Suprapubic skin (tissue), 4 donors: ENCODE measurements around the gene DNAJC15. TPM values are rescaled to one million over a fixed set of nuclear protein-coding genes. Genes with fewer than 3 reads are reported as not detected.

Experiments
- DNase-seq, 2 donors: peaks; one replicate each; pipeline ENCODE4 v3.0.0-alpha.2; 2019; ENCODE audit warnings: low spot score in 2 of 2
- H3K27ac ChIP-seq: fragments of 200-600 bp; sonication (generic); one replicate; pipeline ENCODE4 v1.5.1; 2019
- H3K27me3 ChIP-seq: fragments of 200-600 bp; sonication (generic); one replicate; pipeline ENCODE4 v1.5.1; 2019
- H3K36me3 ChIP-seq: fragments of 200-600 bp; sonication (generic); one replicate; pipeline ENCODE4 v1.5.1; 2019
- H3K4me1 ChIP-seq: fragments of 200-600 bp; sonication (generic); one replicate; pipeline ENCODE4 v1.5.1; 2019
- H3K4me3 ChIP-seq: fragments of 200-600 bp; sonication (generic); one replicate; pipeline ENCODE4 v1.5.1; 2019; ENCODE audit warnings: mild to moderate bottlenecking
- H3K9me3 ChIP-seq: fragments of 200-600 bp; sonication (generic); one replicate; pipeline ENCODE4 v1.5.1; 2019
- CTCF ChIP-seq, 2 donors: fragments of 200-600 bp in 1 of 2; fragments of 450-650 bp in 1 of 2; sonication (generic) in 1 of 2; IDR thresholded peaks; one replicate each; pipeline ENCODE4 v1.5.1; 2016 to 2019; ENCODE audit warnings: antibody characterized with exemption in 2 of 2, mild to moderate bottlenecking in 1 of 2, moderate library complexity in 1 of 2
- EP300 ChIP-seq: sonication (generic); formaldehyde crosslinking; IDR thresholded peaks from one replicate; pipeline ENCODE4 v1.6.1; 2017; ENCODE audit warnings: antibody characterized with exemption
- POLR2A ChIP-seq, 2 donors: fragments of 450-650 bp; IDR thresholded peaks; one replicate each; pipeline ENCODE4 v1.6.1; 2017; ENCODE audit warnings: antibody characterized with exemption in 2 of 2, mild to moderate bottlenecking in 2 of 2, moderate library complexity in 2 of 2
- POLR2AphosphoS5 ChIP-seq, 3 donors: sonication (generic); formaldehyde crosslinking; IDR thresholded peaks; one replicate each; pipeline ENCODE4 v1.6.1; 2017; ENCODE audit warnings: antibody characterized with exemption in 3 of 3
- WGBS: methylation state at CpG from one replicate; pipeline ENCODE4 v1.1.5; 2018; 5-methylcytosine and 5-hydroxymethylcytosine counted together
- total RNA-seq, 4 donors: library from RNA; depleted of rRNA; stranded (reverse); fragments of >200 nt; gene quantifications; one replicate each; pipeline ENCODE4 v1.1.0, GENCODE V29; 2016

Gene DNAJC15
- total RNA-seq, 4 donors from 2014 or later = 5.6 to 10.9 (median 8.0) TPM

GRCh38 chr13:43143591-43143990, 120.2 kb downstream of the DNAJC15 start:
- no peak for TF ChIP-seq POLR2A (IDR thresholded peaks at IDR 0.05)
- TF ChIP-seq POLR2AphosphoS5 (IDR thresholded peaks at IDR 0.05) = no peak
- TF ChIP-seq CTCF (IDR thresholded peaks at IDR 0.05) = no peak
- no peak for TF ChIP-seq EP300
- Histone ChIP-seq H3K4me1 (no peaks in the 10 kb centered on the region), H3K4me3 (no peak overlapping the region), H3K27me3 (peaks cover 11% of the 10 kb centered on the region), H3K9me3 (no peaks in the 10 kb centered on the region), H3K27ac (no peak overlapping the region), H3K36me3 (no peaks in the 10 kb centered on the region)
- DNase-seq = no peak
- 61% methylated on average over 3 of the region's 3 CpGs for WGBS

GRCh38 chr13:43145534-43146196, 122.3 kb downstream of the DNAJC15 start:
- TF ChIP-seq POLR2A (IDR thresholded peaks at IDR 0.05) (no peak), EP300 (no peak), POLR2AphosphoS5 (IDR thresholded peaks at IDR 0.05) (no peak), CTCF (IDR thresholded peaks at IDR 0.05) (no peak)
- Histone ChIP-seq H3K27ac (no peak overlapping the region), H3K4me1 (no peaks in the 10 kb centered on the region), H3K36me3 (no peaks in the 10 kb centered on the region), H3K4me3 (no peak overlapping the region), H3K27me3 (peaks cover 11% of the 10 kb centered on the region), H3K9me3 (no peaks in the 10 kb centered on the region)
- 60% methylated on average over 8 of the region's 8 CpGs for WGBS
- DNase-seq = no peak

GRCh38 chr13:43146400-43146799, 123.0 kb downstream of the DNAJC15 start:
- WGBS = 60% methylated on average over 3 of the region's 3 CpGs
- Histone ChIP-seq H3K4me1 (no peaks in the 10 kb centered on the region), H3K4me3 (no peak overlapping the region), H3K9me3 (no peaks in the 10 kb centered on the region), H3K27ac (no peak overlapping the region), H3K36me3 (no peaks in the 10 kb centered on the region), H3K27me3 (peaks cover 11% of the 10 kb centered on the region)
- no peak for DNase-seq
- no peak for TF ChIP-seq POLR2AphosphoS5 (IDR thresholded peaks at IDR 0.05)
- no peak for TF ChIP-seq CTCF (IDR thresholded peaks at IDR 0.05)
- TF ChIP-seq POLR2A (IDR thresholded peaks at IDR 0.05) = no peak
- no peak for TF ChIP-seq EP300

- TF ChIP-seq POLR2AphosphoS5 (IDR thresholded peaks at IDR 0.05) (no peak), EP300 (no peak), CTCF (IDR thresholded peaks at IDR 0.05) (no peak), POLR2A (IDR thresholded peaks at IDR 0.05) (no peak)
- Histone ChIP-seq H3K27me3 (peaks cover 8% of the 10 kb centered on the region), H3K27ac (no peak overlapping the region), H3K9me3 (no peaks in the 10 kb centered on the region), H3K36me3 (no peaks in the 10 kb centered on the region), H3K4me3 (no peak overlapping the region), H3K4me1 (no peaks in the 10 kb centered on the region)
- WGBS = 76% methylated on average over 7 of the region's 7 CpGs
- no peak for DNase-seq
Observed at GRCh38 chr13:43150369-43151207, 127.2 kb downstream of the DNAJC15 start.

- 65% methylated on average over 14 of the region's 14 CpGs for WGBS
Observed at GRCh38 chr13:43153436-43154090, 130.2 kb downstream of the DNAJC15 start.

More at GRCh38 chr13:43153436-43154090, 130.2 kb downstream of the DNAJC15 start:
- no peaks in the 10 kb centered on the region for H3K4me1 ChIP-seq
- TF ChIP-seq EP300 = no peak
- no peak for TF ChIP-seq CTCF (IDR thresholded peaks at IDR 0.05)
- no peak for TF ChIP-seq POLR2AphosphoS5 (IDR thresholded peaks at IDR 0.05)
- TF ChIP-seq POLR2A (IDR thresholded peaks at IDR 0.05) = no peak
- H3K9me3 ChIP-seq = no peaks in the 10 kb centered on the region
- no peaks in the 10 kb centered on the region for H3K36me3 ChIP-seq
- H3K27me3 ChIP-seq = no peaks in the 10 kb centered on the region
- no peak overlapping the region for H3K27ac ChIP-seq
- no peak for DNase-seq
- no peak overlapping the region for H3K4me3 ChIP-seq
